Memory B cell (primary cell): ENCODE results near the gene PCNT.
"Not testable (repeated sequence)": the region's sequence is repeated elsewhere in the genome, so short reads cannot be mapped to it uniquely, and the experiment has no call there.

Experiments
- ATAC-seq: fragments of 150-1000 bp; cut with Tn5 transposase; 2 replicates; pipeline ENCODE4 v1.10.0; 2021; ENCODE audit warnings: low read depth, mild to moderate bottlenecking, moderate library complexity
- DNase-seq, 2 donors: peaks; one replicate each; pipeline ENCODE4 v3.0.0; 2022; ENCODE audit warnings: low spot score in 2 of 2
- H3K27ac Mint-ChIP-seq: one replicate; pipeline ENCODE4 v1.8.0; 2022; ENCODE audit warnings: mild to moderate bottlenecking, moderate library complexity, mixed read lengths
- H3K27me3 Mint-ChIP-seq: one replicate; pipeline ENCODE4 v1.8.0; 2022; ENCODE audit warnings: mixed read lengths
- H3K36me3 Mint-ChIP-seq: one replicate; pipeline ENCODE4 v1.8.0; 2022; ENCODE audit warnings: mild to moderate bottlenecking, mixed read lengths
- H3K4me1 Mint-ChIP-seq: one replicate; pipeline ENCODE4 v1.8.0; 2022; ENCODE audit warnings: mixed read lengths
- H3K4me3 Mint-ChIP-seq: one replicate; pipeline ENCODE4 v1.8.0; 2022; ENCODE audit warnings: mild to moderate bottlenecking, moderate library complexity, mixed read lengths
- H3K9me3 Mint-ChIP-seq: one replicate; pipeline ENCODE4 v1.8.0; 2022; ENCODE audit warnings: mixed read lengths

PCNT gene

DNA sequence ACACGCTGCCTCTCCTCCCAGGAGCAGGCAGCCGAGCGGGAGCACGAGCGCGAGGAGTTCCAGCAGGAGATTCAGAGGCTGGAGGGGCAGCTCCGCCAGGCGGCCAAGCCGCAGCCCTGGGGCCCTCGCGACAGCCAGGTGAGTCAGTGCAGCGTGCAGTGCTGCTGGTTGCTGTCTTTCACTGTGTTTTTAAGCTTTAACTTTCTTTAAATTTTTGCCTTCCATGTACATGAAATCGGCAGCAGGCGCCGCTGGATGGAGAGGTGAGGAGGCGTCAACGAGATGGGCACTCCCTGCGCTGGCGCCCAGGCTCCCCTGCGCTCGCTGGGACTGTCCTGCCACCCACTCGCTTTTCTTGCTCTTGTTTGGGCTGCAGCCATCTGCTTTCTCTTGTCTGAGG, 74.0 kb downstream of the PCNT start:
- no peak overlapping the region for H3K27ac Mint-ChIP-seq
- H3K4me1 Mint-ChIP-seq = no peaks in the 10 kb centered on the region
- ATAC-seq (no peak), DNase-seq (no peak)
- peaks cover 33% of the 10 kb centered on the region for H3K36me3 Mint-ChIP-seq
- H3K27me3 Mint-ChIP-seq = no peaks in the 10 kb centered on the region
- H3K9me3 Mint-ChIP-seq = peaks cover 2% of the 10 kb centered on the region
- H3K4me3 Mint-ChIP-seq = no peak overlapping the region

- Mint-ChIP-seq H3K27ac (no peak overlapping the region), H3K4me3 (no peak overlapping the region), H3K27me3 (no peaks in the 10 kb centered on the region), H3K9me3 (peaks cover 7% of the 10 kb centered on the region), H3K4me1 (no peaks in the 10 kb centered on the region), H3K36me3 (peaks cover 36% of the 10 kb centered on the region)
- ATAC-seq (no peak), DNase-seq (no peak)
Measured at GRCh38 chr21:46399129-46399528, 75.2 kb downstream of the PCNT start.

DNA sequence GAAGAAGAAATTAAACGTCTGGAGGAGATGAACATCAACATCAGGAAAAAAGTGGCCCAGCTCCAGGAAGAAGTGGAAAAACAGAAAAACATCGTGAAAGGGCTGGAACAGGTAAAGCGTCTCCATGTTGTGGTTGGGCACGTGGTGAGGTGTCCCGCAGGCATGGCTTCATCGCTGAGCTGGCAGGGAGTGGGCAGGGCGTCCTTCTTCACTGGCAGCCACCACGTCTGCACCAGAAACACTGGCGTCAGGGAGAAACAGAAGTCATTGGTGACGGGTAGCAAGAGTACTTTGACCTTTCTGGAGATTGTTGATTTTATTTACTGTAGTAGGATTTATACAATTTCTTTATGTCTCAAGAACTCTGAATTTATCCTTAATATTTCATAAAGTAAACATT, 75.7 kb downstream of the PCNT start:
- Mint-ChIP-seq H3K4me3 (no peak overlapping the region), H3K36me3 (peaks cover 37% of the 10 kb centered on the region), H3K9me3 (peaks cover 7% of the 10 kb centered on the region), H3K27me3 (no peaks in the 10 kb centered on the region), H3K27ac (no peak overlapping the region), H3K4me1 (no peaks in the 10 kb centered on the region)
- DNase-seq (no peak), ATAC-seq (no peak)

DNA sequence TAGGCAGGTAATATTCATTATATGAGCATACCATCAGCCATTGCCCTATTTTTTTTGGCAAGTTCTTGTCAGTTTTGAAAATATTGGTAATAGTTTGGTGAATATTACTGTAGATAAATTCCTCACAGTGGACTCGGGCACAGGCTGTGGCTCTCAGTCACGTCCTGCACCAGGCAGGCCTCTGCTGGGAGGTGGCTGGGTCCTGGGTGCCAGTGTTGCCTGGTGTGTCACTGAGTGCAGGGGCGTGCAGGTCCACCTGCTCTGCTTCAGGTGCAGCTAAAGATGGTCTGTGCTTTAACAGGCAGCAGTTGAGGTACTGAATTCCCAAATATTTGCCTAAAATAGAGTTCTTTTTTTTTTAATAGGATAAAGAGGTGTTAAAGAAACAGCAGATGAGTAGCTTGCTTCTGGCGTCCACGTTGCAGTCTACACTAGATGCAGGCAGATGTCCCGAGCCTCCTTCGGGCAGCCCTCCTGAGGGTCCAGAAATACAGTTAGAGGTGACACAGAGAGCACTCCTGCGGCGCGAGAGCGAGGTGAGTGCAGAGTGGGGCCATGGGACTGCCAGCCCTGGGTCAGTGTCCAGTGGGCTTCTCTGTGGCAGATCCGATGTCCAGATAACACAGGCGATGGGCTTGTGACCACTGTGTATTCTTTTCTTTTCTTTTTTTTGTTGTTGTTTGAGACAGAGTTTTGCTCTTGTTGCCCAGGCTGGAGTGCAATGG, 77.4 kb downstream of the PCNT start:
- peaks cover 37% of the 10 kb centered on the region for H3K36me3 Mint-ChIP-seq
- no peak overlapping the region for H3K27ac Mint-ChIP-seq

GRCh38 chr21:46402421-46402820, 78.5 kb downstream of the PCNT start:
- H3K36me3 Mint-ChIP-seq = peaks cover 32% of the 10 kb centered on the region
- DNase-seq (no peak), ATAC-seq (no peak)
- H3K27ac Mint-ChIP-seq = no peak overlapping the region
- H3K4me1 Mint-ChIP-seq = no peaks in the 10 kb centered on the region
- H3K4me3 Mint-ChIP-seq = no peak overlapping the region
- H3K9me3 Mint-ChIP-seq = peaks cover 7% of the 10 kb centered on the region
- H3K27me3 Mint-ChIP-seq = no peaks in the 10 kb centered on the region

More for the DNA sequence above, 77.4 kb downstream of the PCNT start:
- no peak for DNase-seq
- H3K4me3 Mint-ChIP-seq = no peak overlapping the region
- H3K27me3 Mint-ChIP-seq = no peaks in the 10 kb centered on the region
- peaks cover 7% of the 10 kb centered on the region for H3K9me3 Mint-ChIP-seq
- no peak for ATAC-seq
- no peaks in the 10 kb centered on the region for H3K4me1 Mint-ChIP-seq

GRCh38 chr21:46403234-46403811, 79.4 kb downstream of the PCNT start:
- H3K4me3 Mint-ChIP-seq, DNase-seq, H3K27me3 Mint-ChIP-seq, H3K27ac Mint-ChIP-seq, ATAC-seq, H3K4me1 Mint-ChIP-seq, H3K9me3 Mint-ChIP-seq: not testable (repeated sequence)
- peaks cover 32% of the 10 kb centered on the region for H3K36me3 Mint-ChIP-seq

- H3K9me3 Mint-ChIP-seq = peaks cover 7% of the 10 kb centered on the region
- H3K27me3 Mint-ChIP-seq = no peaks in the 10 kb centered on the region
- H3K27ac Mint-ChIP-seq = no peak overlapping the region
- no peak overlapping the region for H3K4me3 Mint-ChIP-seq
- peaks cover 28% of the 10 kb centered on the region for H3K36me3 Mint-ChIP-seq
- H3K4me1 Mint-ChIP-seq = no peaks in the 10 kb centered on the region
- DNase-seq (no peak), ATAC-seq (no peak)
Measured at GRCh38 chr21:46404306-46404705, 80.3 kb downstream of the PCNT start.

DNA sequence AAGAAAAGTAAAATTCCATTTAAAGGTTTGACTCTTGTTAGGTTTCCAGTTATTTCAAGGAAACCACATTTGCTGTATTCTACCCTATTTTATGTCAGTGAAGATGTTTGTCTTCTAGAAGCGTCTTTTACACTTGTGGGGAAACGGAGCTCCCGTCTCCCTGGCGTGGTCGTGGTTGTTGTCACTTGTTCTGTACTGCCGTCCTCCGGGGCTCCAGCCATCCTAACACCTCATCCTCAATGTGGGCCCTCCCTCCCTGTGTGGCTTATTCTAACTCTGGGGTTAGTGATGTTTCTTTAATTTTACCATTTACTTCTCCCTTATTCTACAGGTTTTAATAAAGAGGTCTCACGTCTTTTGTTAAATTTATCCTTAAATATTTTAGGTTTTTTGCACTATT, 82.0 kb downstream of the PCNT start:
- DNase-seq (no peak), ATAC-seq (no peak)
- H3K36me3 Mint-ChIP-seq = peaks cover 24% of the 10 kb centered on the region
- no peaks in the 10 kb centered on the region for H3K27me3 Mint-ChIP-seq
- H3K4me3 Mint-ChIP-seq = no peak overlapping the region
- H3K4me1 Mint-ChIP-seq = no peaks in the 10 kb centered on the region
- peak overlapping the region; percentile 31 for H3K27ac Mint-ChIP-seq
- peaks cover 7% of the 10 kb centered on the region for H3K9me3 Mint-ChIP-seq

GRCh38 chr21:46409641-46410406, 85.9 kb downstream of the PCNT start:
- Mint-ChIP-seq H3K9me3 (no peaks in the 10 kb centered on the region), H3K27me3 (no peaks in the 10 kb centered on the region), H3K4me3 (no peak overlapping the region), H3K4me1 (no peaks in the 10 kb centered on the region), H3K36me3 (peaks cover 13% of the 10 kb centered on the region), H3K27ac (no peak overlapping the region)
- DNase-seq (no peak), ATAC-seq (no peak)

DNA sequence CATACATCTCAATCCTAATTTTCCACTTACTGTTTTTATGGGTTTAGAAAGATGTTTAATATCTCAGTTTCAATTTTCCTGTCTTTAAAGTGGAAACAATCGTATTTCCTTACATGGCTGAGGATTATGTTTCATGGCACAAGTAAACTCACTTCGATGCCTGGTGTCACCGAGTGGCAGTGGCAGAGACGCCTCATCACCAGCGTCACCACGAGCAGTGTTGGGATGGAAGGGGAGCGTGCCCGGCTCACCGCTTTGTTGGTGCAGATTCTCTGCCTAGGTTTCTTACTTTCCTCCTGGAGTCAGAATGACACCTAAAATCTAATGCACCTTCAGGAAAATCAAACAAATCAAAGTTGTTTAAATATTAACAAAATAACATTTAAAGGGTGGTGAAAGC, 86.6 kb downstream of the PCNT start:
- no peaks in the 10 kb centered on the region for H3K4me1 Mint-ChIP-seq
- no peaks in the 10 kb centered on the region for H3K27me3 Mint-ChIP-seq
- no peak overlapping the region for H3K27ac Mint-ChIP-seq
- H3K36me3 Mint-ChIP-seq = peaks cover 13% of the 10 kb centered on the region
- H3K9me3 Mint-ChIP-seq = no peaks in the 10 kb centered on the region
- no peak overlapping the region for H3K4me3 Mint-ChIP-seq
- ATAC-seq (no peak), DNase-seq (no peak)

- no peak for DNase-seq
- peaks cover 19% of the 10 kb centered on the region for H3K36me3 Mint-ChIP-seq
Measured at GRCh38 chr21:46411236-46411635, 87.3 kb downstream of the PCNT start.

GRCh38 chr21:46411691-46412090, 87.7 kb downstream of the PCNT start:
- ATAC-seq = no peak
- no peak for DNase-seq
- Mint-ChIP-seq H3K27me3 (no peaks in the 10 kb centered on the region), H3K4me1 (no peaks in the 10 kb centered on the region), H3K36me3 (peaks cover 20% of the 10 kb centered on the region), H3K9me3 (no peaks in the 10 kb centered on the region), H3K4me3 (no peak overlapping the region), H3K27ac (no peak overlapping the region)

More at GRCh38 chr21:46411236-46411635, 87.3 kb downstream of the PCNT start:
- ATAC-seq = no peak
- H3K4me1 Mint-ChIP-seq = no peaks in the 10 kb centered on the region
- no peak overlapping the region for H3K27ac Mint-ChIP-seq
- no peak overlapping the region for H3K4me3 Mint-ChIP-seq
- H3K27me3 Mint-ChIP-seq = no peaks in the 10 kb centered on the region
- no peaks in the 10 kb centered on the region for H3K9me3 Mint-ChIP-seq

DNA sequence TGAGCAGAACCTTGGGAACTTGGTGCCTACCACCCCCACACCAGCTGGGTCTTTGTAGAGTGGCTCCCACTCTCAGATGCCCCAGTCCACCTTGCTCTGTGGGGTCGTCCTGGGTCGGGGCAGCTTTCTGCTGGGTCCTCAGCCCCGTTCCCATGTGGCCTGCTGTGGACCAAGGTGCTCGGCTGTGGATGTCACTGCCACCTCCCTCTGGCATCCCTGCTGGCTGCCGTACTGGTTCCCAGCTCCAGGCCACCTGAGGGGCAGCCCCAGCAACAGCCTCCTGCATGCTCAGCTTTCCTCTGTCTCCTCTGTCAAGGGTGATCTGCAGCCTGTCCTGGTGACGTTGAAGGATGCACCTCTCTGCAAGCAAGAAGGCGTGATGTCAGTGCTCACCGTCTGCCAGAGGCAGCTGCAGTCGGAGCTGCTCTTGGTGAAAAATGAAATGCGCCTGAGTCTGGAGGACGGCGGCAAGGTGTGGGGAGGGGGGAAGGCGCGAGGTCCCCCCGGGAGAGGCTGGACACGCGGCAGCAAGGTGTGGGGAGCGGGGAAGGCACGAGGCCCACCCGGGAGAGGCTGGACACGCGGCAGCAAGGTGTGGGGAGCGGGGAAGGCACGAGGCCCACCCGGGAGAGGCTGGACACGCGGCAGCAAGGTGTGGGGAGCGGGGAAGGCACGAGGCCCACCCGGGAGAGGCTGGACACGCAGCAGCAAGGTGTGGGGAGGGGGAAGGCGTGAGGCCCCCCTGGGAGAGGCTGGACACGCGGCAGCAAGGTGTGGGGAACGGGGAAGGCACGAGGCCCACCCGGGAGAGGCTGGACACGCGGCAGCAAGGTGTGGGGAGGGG, 88.8 kb downstream of the PCNT start:
- ATAC-seq = no peak
- H3K4me3 Mint-ChIP-seq = no peak overlapping the region
- no peaks in the 10 kb centered on the region for H3K27me3 Mint-ChIP-seq
- peaks cover 16% of the 10 kb centered on the region for H3K36me3 Mint-ChIP-seq
- no peaks in the 10 kb centered on the region for H3K4me1 Mint-ChIP-seq
- no peak for DNase-seq
- H3K27ac Mint-ChIP-seq = no peak overlapping the region
- H3K9me3 Mint-ChIP-seq = no peaks in the 10 kb centered on the region

- Mint-ChIP-seq H3K4me3 (no peak overlapping the region), H3K27me3 (no peaks in the 10 kb centered on the region), H3K27ac (no peak overlapping the region), H3K9me3 (no peaks in the 10 kb centered on the region), H3K4me1 (no peaks in the 10 kb centered on the region), H3K36me3 (peaks cover 16% of the 10 kb centered on the region)
- no peak for ATAC-seq
- no peak for DNase-seq
Measured at GRCh38 chr21:46413365-46413696, 89.4 kb downstream of the PCNT start.
